ENCODE data around the gene RFPL4AL1. TPM values are rescaled to one million over a fixed set of nuclear protein-coding genes. Genes with fewer than 3 reads are reported as not detected.

The RFPL4AL1 gene
- total and polyA plus RNA-seq, 9 of the 15 experiments (the other 6 are each of a cell fraction or from before 2014, with no cell fraction given), result 0.18 to 0.21 TPM; not detected in 7

- TF ChIP-seq SIRT6 (IDR thresholded peaks at IDR 0.05; ENCODE audit: low read depth, low read length), result no peak
- TF ChIP-seq COPS2 (conservative IDR thresholded peaks at IDR 0.05), result no peak
- TF ChIP-seq ZNF785 (CRISPR knock-in tag; IDR thresholded peaks at IDR 0.05), result no peak
- no peak for TF ChIP-seq ZNF592 (IDR thresholded peaks at IDR 0.05)
- no peak for TF ChIP-seq NR0B1 (IDR thresholded peaks at IDR 0.05; ENCODE audit: partially characterized antibody)
- no peak for TF ChIP-seq HDAC6 (IDR thresholded peaks at IDR 0.05; ENCODE audit: low read depth, low read length)
- 0 out of 4 replicates have a peak, but pooled peaks of 1 of the 2 experiments have one; percentile 40 for TF ChIP-seq FOXK2 (conservative IDR thresholded peaks at IDR 0.05 in 1 of 2, IDR thresholded peaks at IDR 0.05 in 1 of 2; ENCODE audit: low read depth in 2 of 2)
- TF ChIP-seq ATF1 (CRISPR knock-in tag; IDR thresholded peaks at IDR 0.05), result no peak
- TF ChIP-seq ATF1 (tag; IDR thresholded peaks at IDR 0.05), result no peak
- no peak for TF ChIP-seq ZNF551 (CRISPR knock-in tag; IDR thresholded peaks at IDR 0.05)
- TF ChIP-seq ZBTB40 (IDR thresholded peaks at IDR 0.05), result no peak
- TF ChIP-seq ZBTB40 (CRISPR knock-in tag; IDR thresholded peaks at IDR 0.05), result no peak
- TF ChIP-seq PHF8 (IDR thresholded peaks at IDR 0.05; ENCODE audit: borderline replicate concordance, low read length), result no peak
- TF ChIP-seq NBN (IDR thresholded peaks at IDR 0.05; ENCODE audit: low read depth), result no peak
These were observed 40.6 kb downstream of the RFPL4AL1 start (continued) for GRCh38 chr19:55809381-55810058.
